ENCODE results near the gene SRCIN1.
A peak's percentile ranks its signal among the peaks of the same experiment; 100 is the strongest.

The SRCIN1 gene

GRCh38 chr17:38616361-38616760 lies 10.6 kb upstream of the SRCIN1 start:
- no peak for DNase-seq (ENCODE audit: low spot score)

GRCh38 chr17:38613981-38614779 lies 8.4 kb upstream of the SRCIN1 start:
- peak; percentile 75 for DNase-seq (ENCODE audit: low spot score)

- no peak for DNase-seq (ENCODE audit: low spot score)
Observed at GRCh38 chr17:38613525-38613980, 7.8 kb upstream of the SRCIN1 start.

GRCh38 chr17:38611872-38612376 lies 6.2 kb upstream of the SRCIN1 start:
- no peak for DNase-seq (ENCODE audit: low spot score)

- no peak for DNase-seq (ENCODE audit: low spot score)
Observed at GRCh38 chr17:38611070-38611786, 5.5 kb upstream of the SRCIN1 start.

- DNase-seq (ENCODE audit: low spot score) = no peak
Observed at GRCh38 chr17:38609280-38610031, 3.7 kb upstream of the SRCIN1 start.

- DNase-seq (ENCODE audit: low spot score) = no peak
Observed at GRCh38 chr17:38608648-38609047, 2.9 kb upstream of the SRCIN1 start.

- no peak for DNase-seq (ENCODE audit: low spot score)
Observed at GRCh38 chr17:38606646-38607611, 1.2 kb upstream of the SRCIN1 start.

- DNase-seq (ENCODE audit: low spot score) = peak; percentile 51
Observed at GRCh38 chr17:38605411-38605840, 326 bp downstream of the SRCIN1 start.

- peak; percentile 59 for DNase-seq (ENCODE audit: low spot score)
Observed at GRCh38 chr17:38604479-38605403, 1.0 kb downstream of the SRCIN1 start.

GRCh38 chr17:38603786-38604478 lies 1.8 kb downstream of the SRCIN1 start:
- no peak for DNase-seq (ENCODE audit: low spot score)

GRCh38 chr17:38602956-38603785 lies 2.6 kb downstream of the SRCIN1 start:
- no peak for DNase-seq (ENCODE audit: low spot score)

- DNase-seq (ENCODE audit: low spot score) = no peak
Observed at GRCh38 chr17:38602453-38602852, 3.3 kb downstream of the SRCIN1 start.

- DNase-seq (ENCODE audit: low spot score) = no peak
Observed at GRCh38 chr17:38601539-38602351, 4.0 kb downstream of the SRCIN1 start.

GRCh38 chr17:38600906-38601305 lies 4.8 kb downstream of the SRCIN1 start:
- DNase-seq (ENCODE audit: low spot score) = no peak

- no peak for DNase-seq (ENCODE audit: low spot score)
Observed at GRCh38 chr17:38600416-38600815, 5.3 kb downstream of the SRCIN1 start.

- no peak for DNase-seq (ENCODE audit: low spot score)
Observed at GRCh38 chr17:38599398-38599856, 6.3 kb downstream of the SRCIN1 start.

- no peak for DNase-seq (ENCODE audit: low spot score)
Observed at GRCh38 chr17:38598995-38599394, 6.8 kb downstream of the SRCIN1 start.

All from HuH-7.5 (cell line).